Dedifferentiated amniotic fluid mesenchymal stem cell (primary cell): ENCODE data around the gene FOXJ2.
"Not testable (repeated sequence)": the region's sequence is repeated elsewhere in the genome, so short reads cannot be mapped to it uniquely, and the experiment has no call there.

Source experiments
- DNase-seq: peaks from one replicate; pipeline ENCODE4 v3.0.0-alpha.2; 2016; ENCODE audit errors: extremely low spot score

Gene FOXJ2

GRCh38 chr12:8030189-8030588, 2.3 kb upstream of the FOXJ2 start:
- DNase-seq = no peak

- not testable (repeated sequence) for DNase-seq
Measured at GRCh38 chr12:8031017-8031416, 1.5 kb upstream of the FOXJ2 start.

GRCh38 chr12:8031872-8032241, 659 bp upstream of the FOXJ2 start:
- no peak for DNase-seq

GRCh38 chr12:8033153-8034044, 883 bp downstream of the FOXJ2 start:
- DNase-seq = no peak

GRCh38 chr12:8034802-8035201, 2.3 kb downstream of the FOXJ2 start:
- no peak for DNase-seq

- no peak for DNase-seq
Measured at GRCh38 chr12:8035440-8036010, 3.0 kb downstream of the FOXJ2 start.

GRCh38 chr12:8036346-8036745, 3.8 kb downstream of the FOXJ2 start:
- DNase-seq = no peak

GRCh38 chr12:8037046-8037663, 4.6 kb downstream of the FOXJ2 start:
- no peak for DNase-seq

GRCh38 chr12:8037947-8038346, 5.4 kb downstream of the FOXJ2 start:
- no peak for DNase-seq

- peak; percentile 40 for DNase-seq
Measured at GRCh38 chr12:8038659-8039114, 6.2 kb downstream of the FOXJ2 start.

- no peak for DNase-seq
Measured at GRCh38 chr12:8040791-8041190, 8.3 kb downstream of the FOXJ2 start.

GRCh38 chr12:8045952-8046944, 13.7 kb downstream of the FOXJ2 start:
- peak; percentile 72 for DNase-seq

GRCh38 chr12:8047842-8048241, 15.3 kb downstream of the FOXJ2 start:
- DNase-seq = no peak

- no peak for DNase-seq
Measured at GRCh38 chr12:8048906-8049305, 16.4 kb downstream of the FOXJ2 start.

- DNase-seq = no peak
Measured at GRCh38 chr12:8050600-8051250, 18.2 kb downstream of the FOXJ2 start.

- no peak for DNase-seq
Measured at GRCh38 chr12:8052679-8053078, 20.2 kb downstream of the FOXJ2 start.

- DNase-seq = no peak
Measured at GRCh38 chr12:8054816-8055215, 22.3 kb downstream of the FOXJ2 start.

- no peak for DNase-seq
Measured at GRCh38 chr12:8057306-8057705, 24.8 kb downstream of the FOXJ2 start.

GRCh38 chr12:8057839-8058238, 25.3 kb downstream of the FOXJ2 start:
- DNase-seq = peak; percentile 48

- DNase-seq = no peak
Measured at GRCh38 chr12:8058506-8058905, 26.0 kb downstream of the FOXJ2 start.

- DNase-seq = no peak
Measured at GRCh38 chr12:8064131-8064530, 31.6 kb downstream of the FOXJ2 start.
